ENCODE results near the gene UBA1. TPM values are rescaled to one million over a fixed set of nuclear protein-coding genes. Genes with fewer than 3 reads are reported as not detected.

The UBA1 gene
- total RNA-seq, 2 experiments from 2014 or later = 224 to 249 TPM

- no peak overlapping the region for H3K27ac Mint-ChIP-seq
- ChIA-PET POLR2A (no interaction called here), CTCF (no interaction called here)
- peaks cover 31% of the 10 kb centered on the region for H3K36me3 Mint-ChIP-seq (ENCODE audit: low read depth)
- no peaks in the 10 kb centered on the region for H3K27me3 Mint-ChIP-seq
- DNase-seq (no peak), ATAC-seq (no peak)
- H3K4me1 Mint-ChIP-seq = no peaks in the 10 kb centered on the region
- H3K9me3 Mint-ChIP-seq (ENCODE audit: low read depth) = no peaks in the 10 kb centered on the region
- intact Hi-C loops (cut with DNase I, micrococcal nuclease) = no loop called here
- H3K4me3 Mint-ChIP-seq = no peak overlapping the region
These were observed 12.3 kb upstream of the UBA1 start for GRCh38 chrX:47181301-47181700.

DNA sequence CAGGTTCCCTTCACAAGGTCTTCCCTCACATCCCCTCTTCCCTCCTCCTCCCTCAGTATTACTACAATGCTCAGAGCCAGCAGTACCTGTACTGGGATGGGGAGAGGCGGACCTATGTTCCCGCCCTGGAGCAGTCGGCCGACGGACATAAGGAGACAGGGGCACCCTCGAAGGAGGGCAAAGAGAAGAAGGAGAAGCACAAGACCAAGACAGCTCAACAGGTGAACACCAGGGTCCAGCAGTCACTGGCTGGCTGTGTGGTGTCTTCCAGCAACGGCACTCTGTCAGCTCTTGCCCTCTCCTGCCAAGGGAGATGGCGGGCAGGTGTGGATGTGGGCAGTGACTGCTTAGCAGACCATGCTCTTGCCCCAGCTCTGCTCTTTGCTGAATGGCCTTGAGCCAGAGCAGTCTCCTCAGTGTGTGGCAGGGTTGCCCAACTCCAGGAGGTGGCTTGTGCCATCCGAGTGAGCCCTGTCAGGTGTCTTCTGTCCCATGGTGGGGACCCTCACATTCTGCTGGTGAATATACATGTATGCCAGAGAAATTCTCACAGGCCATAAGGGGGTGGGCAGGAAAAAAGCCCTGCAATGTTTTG, 11.4 kb upstream of the UBA1 start:
- no peaks in the 10 kb centered on the region for H3K9me3 Mint-ChIP-seq (ENCODE audit: low read depth)
- DNase-seq (no peak), ATAC-seq (no peak)
- no peaks in the 10 kb centered on the region for H3K4me1 Mint-ChIP-seq
- H3K27me3 Mint-ChIP-seq = no peaks in the 10 kb centered on the region
- intact Hi-C loops (cut with DNase I, micrococcal nuclease) = no loop called here
- H3K36me3 Mint-ChIP-seq (ENCODE audit: low read depth) = peaks cover 30% of the 10 kb centered on the region
- ChIA-PET CTCF (no interaction called here), POLR2A (no interaction called here)
- H3K27ac Mint-ChIP-seq = no peak overlapping the region
- no peak overlapping the region for H3K4me3 Mint-ChIP-seq

DNA sequence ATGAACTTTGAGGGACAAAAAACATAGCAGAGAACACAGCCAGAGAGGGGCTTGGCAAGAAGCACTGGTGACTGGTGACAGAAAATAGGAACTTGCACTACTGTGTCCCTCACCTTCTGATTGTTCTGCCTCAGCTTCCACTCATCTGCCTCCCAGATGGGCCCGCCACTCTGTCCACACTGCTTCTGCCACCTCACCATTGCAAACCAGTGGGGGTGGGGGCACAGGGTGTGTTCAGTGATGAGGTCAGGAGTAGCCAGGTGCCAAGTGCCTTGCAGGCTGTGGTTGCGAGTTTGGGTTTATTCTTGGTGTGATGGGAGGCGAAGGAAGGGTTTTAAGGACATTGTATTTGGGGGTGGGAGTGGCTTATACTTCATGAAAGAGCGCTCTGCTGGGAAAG, 9.1 kb upstream of the UBA1 start:
- CTCF ChIA-PET = no interaction called here
- POLR2A ChIA-PET = no interaction called here
- ATAC-seq (no peak), DNase-seq (no peak)
- intact Hi-C loops (cut with DNase I, micrococcal nuclease) = no loop called here
- Mint-ChIP-seq H3K27ac (no peak overlapping the region), H3K4me3 (no peak overlapping the region), H3K27me3 (no peaks in the 10 kb centered on the region), H3K9me3 (ENCODE audit: low read depth) (no peaks in the 10 kb centered on the region), H3K36me3 (ENCODE audit: low read depth) (peaks cover 23% of the 10 kb centered on the region), H3K4me1 (peaks cover 17% of the 10 kb centered on the region)

- ATAC-seq = no peak
- DNase-seq = no peak
- ChIA-PET POLR2A (no interaction called here), CTCF (no interaction called here)
- Mint-ChIP-seq H3K36me3 (ENCODE audit: low read depth) (peaks cover 22% of the 10 kb centered on the region), H3K27ac (no peak overlapping the region), H3K27me3 (no peaks in the 10 kb centered on the region), H3K4me1 (peaks cover 17% of the 10 kb centered on the region), H3K4me3 (no peak overlapping the region), H3K9me3 (ENCODE audit: low read depth) (no peaks in the 10 kb centered on the region)
- intact Hi-C loops (cut with DNase I, micrococcal nuclease) = no loop called here
These were observed 8.4 kb upstream of the UBA1 start for GRCh38 chrX:47185241-47185640.

GRCh38 chrX:47186096-47186740, 7.4 kb upstream of the UBA1 start:
- no peak for ATAC-seq
- no peak overlapping the region for H3K27ac Mint-ChIP-seq
- POLR2A ChIA-PET = no interaction called here

GRCh38 chrX:47187106-47187677, 6.4 kb upstream of the UBA1 start:
- Mint-ChIP-seq H3K27me3 (no peaks in the 10 kb centered on the region), H3K4me3 (no peak overlapping the region), H3K36me3 (ENCODE audit: low read depth) (peaks cover 22% of the 10 kb centered on the region), H3K27ac (no peak overlapping the region), H3K4me1 (peaks cover 21% of the 10 kb centered on the region), H3K9me3 (ENCODE audit: low read depth) (no peaks in the 10 kb centered on the region)
- ChIA-PET CTCF (interaction anchor here (0.6 kb wide), 1 partner anchor 13 kb away, joined by 3 read pairs; no protein-coding TSS in a partner anchor), POLR2A (interaction anchor here (0.6 kb wide), 1 partner anchor 39 kb away, joined by 4 read pairs; no protein-coding TSS in a partner anchor)
- DNase-seq = no peak
- intact Hi-C loops (cut with DNase I, micrococcal nuclease) = no loop called here
- no peak for ATAC-seq

More at GRCh38 chrX:47186096-47186740, 7.4 kb upstream of the UBA1 start:
- peaks cover 20% of the 10 kb centered on the region for H3K4me1 Mint-ChIP-seq
- H3K9me3 Mint-ChIP-seq (ENCODE audit: low read depth) = no peaks in the 10 kb centered on the region
- intact Hi-C loops (cut with DNase I, micrococcal nuclease) = no loop called here
- CTCF ChIA-PET = no interaction called here
- H3K36me3 Mint-ChIP-seq (ENCODE audit: low read depth) = peaks cover 22% of the 10 kb centered on the region
- DNase-seq = no peak
- no peak overlapping the region for H3K4me3 Mint-ChIP-seq
- no peaks in the 10 kb centered on the region for H3K27me3 Mint-ChIP-seq

DNA sequence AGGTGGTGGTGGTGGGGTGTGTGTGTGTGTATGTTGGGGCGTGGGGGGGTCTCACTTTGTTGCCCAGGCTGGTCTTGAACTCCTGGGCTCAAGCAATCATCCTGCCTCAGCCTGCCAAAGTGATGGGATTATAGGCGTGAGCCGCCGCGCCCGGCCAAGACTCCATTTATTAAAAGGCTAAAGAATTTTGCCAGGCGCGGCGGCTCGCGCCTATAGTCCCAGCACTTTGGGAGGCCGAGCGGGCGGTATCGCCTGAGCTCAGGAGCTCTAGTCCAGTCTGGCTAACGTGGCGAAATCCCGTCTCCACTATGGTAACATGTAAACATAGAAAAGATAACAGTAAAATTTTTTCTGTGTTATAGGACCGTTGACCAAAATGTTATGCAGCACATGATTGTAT, 3.7 kb upstream of the UBA1 start:
- intact Hi-C loops (cut with DNase I, micrococcal nuclease) = loop anchor here (1.0 to 10.0 kb wide), 8 partner anchors 42 to 835 kb away; partner anchors contain the start of genes ELK1 (in 1 of the 2), RBM10 (in 1 of the 2), USP11 (in 1 of the 2) and UXT (in 1 of the 2)
- ChIA-PET CTCF (interaction anchor here (4.4 kb wide), 1 partner anchor 194 kb away, joined by 25 read pairs; no protein-coding TSS in a partner anchor), POLR2A (no interaction called here)
- Mint-ChIP-seq H3K36me3 (ENCODE audit: low read depth) (peaks cover 20% of the 10 kb centered on the region), H3K4me3 (no peak overlapping the region), H3K4me1 (peaks cover 37% of the 10 kb centered on the region), H3K9me3 (ENCODE audit: low read depth) (no peaks in the 10 kb centered on the region), H3K27me3 (no peaks in the 10 kb centered on the region), H3K27ac (no peak overlapping the region)
- ATAC-seq (no peak), DNase-seq (no peak)

GRCh38 chrX:47190445-47191269, 3.0 kb upstream of the UBA1 start:
- Mint-ChIP-seq H3K9me3 (ENCODE audit: low read depth) (no peaks in the 10 kb centered on the region), H3K27ac (peak overlapping the region; percentile 92), H3K4me1 (peaks cover 45% of the 10 kb centered on the region), H3K4me3 (peak overlapping the region; percentile 91), H3K27me3 (no peaks in the 10 kb centered on the region), H3K36me3 (ENCODE audit: low read depth) (peaks cover 21% of the 10 kb centered on the region)
- CTCF ChIA-PET = interaction anchor here (0.7 to 4.4 kb wide), 7 partner anchors 38 to 438 kb away, joined by 3 to 25 read pairs (median 3); partner anchors contain the start of gene RBM10
- POLR2A ChIA-PET = interaction anchor here (0.6 to 2.0 kb wide), 3 partner anchors 27 to 46 kb away, joined by 3 to 8 read pairs (median 6); partner anchors contain the start of genes CDK16, NDUFB11 and RBM10
- intact Hi-C loops (cut with DNase I, micrococcal nuclease) = loop anchor here (1.0 to 10.0 kb wide), 9 partner anchors 42 to 834 kb away; partner anchors contain the start of genes ELK1 (in 1 of the 2), RBM10 (in 1 of the 2), USP11 (in 1 of the 2) and UXT (in 1 of the 2)
- ATAC-seq = peak; percentile 83
- DNase-seq = peak; percentile 91

DNA sequence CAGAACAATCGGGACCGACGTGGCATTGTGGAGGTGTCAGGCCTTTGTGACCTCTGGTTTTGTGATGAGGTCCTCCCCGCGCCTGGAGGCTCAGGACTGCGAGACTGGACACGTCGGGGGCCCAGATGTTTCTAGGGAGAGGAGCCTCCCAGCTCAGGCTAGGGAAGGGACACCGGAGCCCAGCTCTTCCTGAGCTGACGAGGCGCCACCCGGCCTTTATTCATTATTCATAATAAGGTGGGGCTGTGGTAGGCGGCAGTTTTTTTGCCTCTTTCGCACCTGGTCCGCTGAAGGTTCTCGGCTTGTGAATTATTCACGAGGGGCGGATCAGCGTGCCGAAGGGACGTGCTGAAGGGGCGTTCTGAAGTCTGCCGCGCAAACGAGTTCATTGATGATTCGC, 2.3 kb upstream of the UBA1 start:
- peaks cover 51% of the 10 kb centered on the region for H3K4me1 Mint-ChIP-seq
- no peaks in the 10 kb centered on the region for H3K27me3 Mint-ChIP-seq
- ChIA-PET POLR2A (interaction anchor here (1.7 to 2.0 kb wide), 2 partner anchors 27 to 46 kb away, joined by 6 to 8 read pairs; partner anchors contain the start of genes CDK16, NDUFB11 and RBM10), CTCF (interaction anchor here (0.8 to 4.4 kb wide), 5 partner anchors 39 to 332 kb away, joined by 3 to 25 read pairs (median 4); partner anchors contain the start of genes NDUFB11 and RBM10)
- H3K4me3 Mint-ChIP-seq = peak overlapping the region; percentile 91
- ATAC-seq = peak; percentile 13
- peaks cover 25% of the 10 kb centered on the region for H3K36me3 Mint-ChIP-seq (ENCODE audit: low read depth)
- intact Hi-C loops (cut with DNase I, micrococcal nuclease) = loop anchor here (1.0 to 10.0 kb wide), 8 partner anchors 41 to 833 kb away; partner anchors contain the start of genes ELK1 (in 1 of the 2), USP11 (in 1 of the 2), UXT (in 1 of the 2) and ZNF41 (in 1 of the 2)
- peak; percentile 69 for DNase-seq
- no peaks in the 10 kb centered on the region for H3K9me3 Mint-ChIP-seq (ENCODE audit: low read depth)
- peak overlapping the region; percentile 92 for H3K27ac Mint-ChIP-seq

- Mint-ChIP-seq H3K4me3 (peak overlapping the region; percentile 91), H3K27me3 (no peaks in the 10 kb centered on the region), H3K36me3 (ENCODE audit: low read depth) (peaks cover 27% of the 10 kb centered on the region), H3K27ac (peak overlapping the region; percentile 92), H3K9me3 (ENCODE audit: low read depth) (no peaks in the 10 kb centered on the region), H3K4me1 (peaks cover 57% of the 10 kb centered on the region)
- intact Hi-C loops (cut with DNase I, micrococcal nuclease) = loop anchor here (1.0 to 10.0 kb wide), 9 partner anchors 40 to 833 kb away; partner anchors contain the start of genes ELK1 (in 1 of the 2), NDUFB11 (in 1 of the 2), RBM10 (in 1 of the 2) and USP11 (in 1 of the 2)
- ChIA-PET CTCF (interaction anchor here (0.9 to 4.4 kb wide), 2 partner anchors 47 to 192 kb away, joined by 4 to 25 read pairs; partner anchors contain the start of genes NDUFB11 and RBM10), POLR2A (interaction anchor here (1.7 to 2.0 kb wide), 2 partner anchors 26 to 47 kb away, joined by 6 to 8 read pairs; partner anchors contain the start of genes CDK16, NDUFB11 and RBM10)
- ATAC-seq = no peak
- DNase-seq = no peak
These were observed 1.7 kb upstream of the UBA1 start for GRCh38 chrX:47191806-47192401.
